Endothelial cell of umbilical vein (primary cell): ENCODE measurements around the gene PRG2. TPM values are rescaled to one million over a fixed set of nuclear protein-coding genes. Genes with fewer than 3 reads are reported as not detected.
A peak's percentile ranks its signal among the peaks of the same experiment; 100 is the strongest.

ENCODE experiments used
- BruUV-seq: library from RNA; stranded (reverse); fragments of 400-500 nt; replicated peaks from 2 replicates; lab custom pipeline; 2021; lab: Mats Ljungman, UMichigan
- CTCF ChIA-PET: fragments of 300-600, 350-600 bp; sonication (Branson Sonifier 250); formaldehyde crosslinking; loops from one replicate; lab custom pipeline; 2021; ENCODE audit warnings: antibody characterized with exemption, inconsistent platforms; lab: Charles Lee
- POLR2A ChIA-PET: fragments of 300-600, 350-600 bp; sonication (Branson Sonifier 250); formaldehyde crosslinking; loops from one replicate; lab custom pipeline; 2021; ENCODE audit warnings: antibody characterized with exemption, inconsistent platforms; lab: Charles Lee
- DNase-seq: peaks from one replicate; pipeline ENCODE4 v3.0.0-alpha.2; 2011; ENCODE audit warnings: low read depth, low spot score
- FAIRE-seq: peaks from 2 replicates; lab custom pipeline; 2011; peaks lifted over from hg19 to GRCh38; lab: Jason Lieb, UNC
- H2AFZ ChIP-seq: 2 replicates; pipeline ENCODE4 v1.6.0; 2012; ENCODE audit warnings: low read depth, low read length, control low read depth, inconsistent platforms
- H3K27ac ChIP-seq: 2 replicates; pipeline ENCODE4 v1.5.1; 2011; ENCODE audit warnings: low read depth, mild to moderate bottlenecking, control low read depth, low read length, moderate library complexity; ENCODE audit not compliant: insufficient read depth
- H3K27me3 ChIP-seq, 2 experiments: 2 replicates each; pipeline versions ENCODE4 v1.6.0 to v1.6.1; 2011; ENCODE audit warnings: low read length in 2 of 2, mixed read lengths in 1 of 2; ENCODE audit not compliant: control insufficient read depth in 2 of 2, insufficient read depth in 2 of 2
- H3K36me3 ChIP-seq, 2 experiments: 2 replicates in 1 of 2; 3 replicates in 1 of 2; pipeline ENCODE4 v1.5.1; 2011; ENCODE audit warnings: low read length in 2 of 2, mild to moderate bottlenecking in 1 of 2, moderate library complexity in 1 of 2; ENCODE audit not compliant: control insufficient read depth in 2 of 2, insufficient read depth in 2 of 2; ENCODE audit errors: extremely low read depth in 1 of 2
- H3K4me1 ChIP-seq: 3 replicates; pipeline ENCODE4 v1.5.1; 2011; ENCODE audit warnings: mild to moderate bottlenecking, low read length; ENCODE audit not compliant: control insufficient read depth, insufficient read depth; ENCODE audit errors: extremely low read depth
- H3K4me2 ChIP-seq: 2 replicates; pipeline ENCODE4 v1.6.1; 2011; ENCODE audit warnings: low read length, control low read depth, mixed read lengths; ENCODE audit not compliant: insufficient read depth
- H3K4me3 ChIP-seq, 3 experiments: fragments of 200-600 bp in 1 of 3; sonication (generic), shearing (Covaris generic) in 1 of 3; replicated peaks in 1 of 3; 2 replicates each; pipeline ENCODE4 v1.5.1; 2011 to 2016; ENCODE audit warnings: control low read depth in 3 of 3, low read length in 3 of 3, mild to moderate bottlenecking in 2 of 3, inconsistent platforms in 1 of 3, low read depth in 1 of 3, moderate library complexity in 1 of 3; ENCODE audit not compliant: insufficient read depth in 1 of 3
- H3K79me2 ChIP-seq: 2 replicates; pipeline ENCODE4 v1.6.0; 2012; ENCODE audit warnings: low read length, inconsistent platforms; ENCODE audit not compliant: control insufficient read depth, insufficient read depth
- H3K9ac ChIP-seq: replicated peaks from 2 replicates; pipeline ENCODE3; 2011; ENCODE audit warnings: low read length, control low read depth; ENCODE audit not compliant: insufficient read depth; ENCODE audit errors: extremely low read depth
- H3K9me1 ChIP-seq: replicated peaks from 3 replicates; pipeline ENCODE4 v1.6.0; 2011; ENCODE audit warnings: mild to moderate bottlenecking, low read length; ENCODE audit not compliant: control insufficient read depth, insufficient read depth; ENCODE audit errors: extremely low read depth
- H3K9me3 ChIP-seq: replicated peaks from 2 replicates; pipeline ENCODE4 v1.5.1; 2012; ENCODE audit warnings: low read length, inconsistent platforms; ENCODE audit not compliant: control insufficient read depth, insufficient read depth
- H4K20me1 ChIP-seq: replicated peaks from 2 replicates; pipeline ENCODE3; 2011; ENCODE audit warnings: mild to moderate bottlenecking, low read length; ENCODE audit not compliant: control insufficient read depth, insufficient read depth; ENCODE audit errors: extremely low read depth
- FOS ChIP-seq: IDR thresholded peaks from 2 replicates; pipeline ENCODE4 v1.6.1; 2011; ENCODE audit warnings: mild to moderate bottlenecking, low read length, moderate library complexity, borderline replicate concordance; ENCODE audit not compliant: insufficient read depth
- JUN ChIP-seq: IDR thresholded peaks from 2 replicates; pipeline ENCODE4 v1.6.1; 2011; ENCODE audit warnings: borderline replicate concordance, low read depth; ENCODE audit not compliant: insufficient read length, insufficient read depth
- MYC ChIP-seq: IDR thresholded peaks from one replicate; pipeline ENCODE4 v1.6.1; 2011; ENCODE audit warnings: mild to moderate bottlenecking, low read depth, low read length
- POLR2AphosphoS5 ChIP-seq: IDR thresholded peaks from 2 replicates; pipeline ENCODE4 v1.6.1; 2012; ENCODE audit warnings: low read depth, mild to moderate bottlenecking, control low read depth, low read length, moderate library complexity; ENCODE audit not compliant: insufficient read depth
- dilution Hi-C: fragments of 300-500 bp; cut with MboI; formaldehyde crosslinking; loops from one replicate; pipeline ENCODE4 v1.15.0; 2019; ENCODE audit warnings: low sequenced_read_pairs; ENCODE audit not compliant: extremely low pct_ligation_motif_present
- intact Hi-C: fragments of 100-400 bp; cut with micrococcal nuclease; formaldehyde crosslinking; loops from one replicate; pipeline ENCODE4 v1.10.0; 2022
- polyA plus RNA-seq, 4 experiments: library from polyadenylated mRNA; depleted of rRNA in 3 of 4; stranded (reverse) in 3 of 4; unstranded in 1 of 4; fragments of >200 nt; gene quantifications; 2 replicates each; pipeline versions ENCODE4 v1.2.1 to v1.2.3, GENCODE V29; 2011 to 2012; ENCODE audit warnings: missing spikeins in 1 of 4
- total RNA-seq: library from RNA; stranded (reverse); gene quantifications from 2 replicates; pipeline ENCODE4 v1.2.3, GENCODE V29; 2021

PRG2 gene
- total and polyA plus RNA-seq, 2 donors (not counting 3 experiments of a cell fraction or from before 2014, with no cell fraction given): 0.08 to 0.55 TPM

GRCh38 chr11:57399972-57400578 is 9.6 kb upstream of the PRG2 start:
- Histone ChIP-seq H2AFZ (no peak overlapping the region), H3K9ac (no peak overlapping the region), H3K4me2 (no peak overlapping the region), H4K20me1 (no peaks in the 10 kb centered on the region), H3K27me3 (peaks cover 0 to 11% of the 10 kb centered on the region in 2 experiments), H3K9me3 (no peaks in the 10 kb centered on the region), H3K27ac (no peak overlapping the region), H3K79me2 (no peaks in the 10 kb centered on the region), H3K9me1 (no peaks in the 10 kb centered on the region), H3K4me3 (no peak overlapping the region), H3K4me1 (peaks cover 7% of the 10 kb centered on the region), H3K36me3 (no peaks in the 10 kb centered on the region)
- CTCF ChIA-PET: interaction anchor here (0.6 to 1.3 kb wide), 10 partner anchors 12 to 93 kb away, joined by 3 to 4 read pairs (median 3); partner anchors contain the start of gene PRG3
- no TSS peak for BruUV-seq
- POLR2A ChIA-PET: interaction anchor here (0.6 to 0.9 kb wide), 2 partner anchors 64 to 76 kb away, joined by 3 read pairs; partner anchors contain the start of gene SSRP1
- DNase-seq (no peak), FAIRE-seq (no peak)
- TF ChIP-seq JUN (no peak), MYC (no peak), POLR2AphosphoS5 (no peak)
- intact Hi-C loops (no loop called here), dilution Hi-C loops (no loop called here)

GRCh38 chr11:57399221-57399620 is 8.8 kb upstream of the PRG2 start:
- H3K9ac ChIP-seq: no peak overlapping the region
- FAIRE-seq (peak; percentile 73), DNase-seq (peak; percentile 27)
- TF ChIP-seq FOS (peak; percentile 69), MYC (no peak)
- BruUV-seq: no TSS peak
- H3K4me2 ChIP-seq: no peak overlapping the region
- no peak overlapping the region for H3K4me3 ChIP-seq
- H3K27me3 ChIP-seq: peaks cover 0 to 11% of the 10 kb centered on the region in 2 experiments
- H3K36me3 ChIP-seq: no peaks in the 10 kb centered on the region
- no peak overlapping the region for H3K27ac ChIP-seq
- H3K9me1 ChIP-seq: no peaks in the 10 kb centered on the region
- dilution Hi-C loops (no loop called here), intact Hi-C loops (no loop called here)
- no peaks in the 10 kb centered on the region for H4K20me1 ChIP-seq
- H2AFZ ChIP-seq: no peak overlapping the region
- POLR2A ChIA-PET: interaction anchor here (0.9 kb wide), 1 partner anchor 64 kb away, joined by 3 read pairs; the partner anchor contains the start of gene SSRP1
- H3K4me1 ChIP-seq: peaks cover 7% of the 10 kb centered on the region
- CTCF ChIA-PET: interaction anchor here (0.9 to 1.3 kb wide), 4 partner anchors 26 to 94 kb away, joined by 3 to 4 read pairs (median 4); no protein-coding TSS in a partner anchor
- H3K79me2 ChIP-seq: no peaks in the 10 kb centered on the region
- H3K9me3 ChIP-seq: no peaks in the 10 kb centered on the region
